SK-N-SH treated with all-trans-retinoic acid at 6 μM for 48 hours (cell line): Measurements from ENCODE around the gene SMIM38.

Source experiments
- CREB5 ChIP-seq: fragments of 250-450 bp; sonication (Bioruptor Pico); IDR thresholded peaks from 2 replicates; pipeline ENCODE4 v1.5.1; 2020; ENCODE audit warnings: low read depth, mild to moderate bottlenecking, moderate library complexity
- GLIS3 ChIP-seq: fragments of 250-450 bp; sonication (Bioruptor Pico); IDR thresholded peaks from 2 replicates; pipeline ENCODE4 v1.5.0; 2020; ENCODE audit warnings: mild to moderate bottlenecking, moderate library complexity
- PATZ1 ChIP-seq: fragments of 250-450 bp; sonication (Bioruptor Pico); IDR thresholded peaks from 2 replicates; pipeline ENCODE4 v1.8.0; 2020; ENCODE audit warnings: mild to moderate bottlenecking, moderate library complexity, borderline replicate concordance
- POU6F1 ChIP-seq: fragments of 250-450 bp; sonication (Bioruptor Pico); IDR thresholded peaks from 2 replicates; pipeline ENCODE4 v1.8.0; 2021; ENCODE audit warnings: low read depth, mild to moderate bottlenecking, moderate library complexity, borderline replicate concordance
- RARB ChIP-seq: fragments of 250-450 bp; sonication (Bioruptor Pico); IDR thresholded peaks from 2 replicates; pipeline ENCODE4 v1.8.0; 2021; ENCODE audit warnings: mild to moderate bottlenecking, moderate library complexity
- TCF4 ChIP-seq: fragments of 250-450 bp; sonication (Bioruptor Pico); IDR thresholded peaks from 2 replicates; pipeline ENCODE4 v1.8.0; 2021; ENCODE audit warnings: mild to moderate bottlenecking, moderate library complexity, borderline replicate concordance
- TOX ChIP-seq: fragments of 250-450 bp; sonication (Bioruptor Pico); IDR thresholded peaks from 2 replicates; pipeline ENCODE4 v1.8.0; 2021; ENCODE audit warnings: mild to moderate bottlenecking, moderate library complexity, borderline replicate concordance
- ZNF70 ChIP-seq: fragments of 450-650 bp; formaldehyde crosslinking; IDR thresholded peaks from 2 replicates; pipeline ENCODE4 v1.5.0; 2020; ENCODE audit warnings: mild to moderate bottlenecking, moderate library complexity
- ZNF8 ChIP-seq: fragments of 450-650 bp; formaldehyde crosslinking; IDR thresholded peaks from 2 replicates; pipeline ENCODE4 v1.5.0; 2020; ENCODE audit warnings: mild to moderate bottlenecking, moderate library complexity

- no peak for TF ChIP-seq POU6F1 (CRISPR knock-in tag)
- TF ChIP-seq PATZ1 (CRISPR knock-in tag) = no peak
- no peak for TF ChIP-seq TOX (CRISPR knock-in tag)
- no peak for TF ChIP-seq ZNF8 (CRISPR knock-in tag)
- no peak for TF ChIP-seq CREB5 (CRISPR knock-in tag)
- TF ChIP-seq GLIS3 = no peak
- TF ChIP-seq TCF4 (CRISPR knock-in tag) = no peak
- no peak for TF ChIP-seq ZNF70 (CRISPR knock-in tag)
- no peak for TF ChIP-seq RARB (CRISPR knock-in tag)
These were observed 2.1 kb downstream of the SMIM38 start for GRCh38 chr11:69157822-69158231.
